SK-N-MC (cell line): Measurements from ENCODE around the gene PEBP1.

ENCODE experiments used
- FOXP2 ChIP-seq: optimal IDR thresholded peaks from 2 replicates; pipeline ENCODE3; 2011; ENCODE audit warnings: mild to moderate bottlenecking, moderate library complexity; ENCODE audit not compliant: insufficient read depth; ENCODE audit errors: extremely low read length, control extremely low read depth
- POLR2AphosphoS5 ChIP-seq: IDR thresholded peaks from 2 replicates; pipeline ENCODE4 v1.6.1; 2012; ENCODE audit warnings: mild to moderate bottlenecking, low read depth, low read length, borderline replicate concordance

GRCh38 chr12:118183711-118184110 is 47.8 kb downstream of the PEBP1 start:
- no peak for TF ChIP-seq FOXP2
- no peak for TF ChIP-seq POLR2AphosphoS5
